Fibroblast of skin of abdomen (primary cell): ENCODE results near the gene ALDH3A2. TPM values are rescaled to one million over a fixed set of nuclear protein-coding genes. Genes with fewer than 3 reads are reported as not detected.

Experiments used
- DNase-seq: peaks from one replicate; pipeline ENCODE4 v3.0.0-alpha.2; 2013
- polyA plus RNA-seq, 2 experiments: library from polyadenylated mRNA; unstranded; fragments of 120-200 nt; gene quantifications; one replicate each; pipeline ENCODE4 v1.2.1, GENCODE V29; 2013; ENCODE audit not compliant: insufficient read length in 2 of 2

Gene ALDH3A2
- polyA plus RNA-seq (2013, experiment 1 of 2; ENCODE audit: insufficient read length), result 17.3 TPM
- 18.4 TPM for polyA plus RNA-seq (2013, experiment 2 of 2; ENCODE audit: insufficient read length)

- peak; percentile 92 for DNase-seq
Measured at GRCh38 chr17:19648475-19649273, at the start of gene ALDH3A2. Gene ALDH3A2 (plus strand): TSS chr17:19648751. CDS start chr17:19648972, 221 bp downstream.

- DNase-seq, result no peak
Measured at GRCh38 chr17:19610311-19610710, 38.2 kb upstream of the ALDH3A2 start.

- DNase-seq, result no peak
Measured at GRCh38 chr17:19610879-19611278, 37.7 kb upstream of the ALDH3A2 start.

GRCh38 chr17:19613979-19614378 lies 34.6 kb upstream of the ALDH3A2 start:
- no peak for DNase-seq

GRCh38 chr17:19614900-19615299 lies 33.7 kb upstream of the ALDH3A2 start:
- DNase-seq, result no peak

GRCh38 chr17:19618015-19618414 lies 30.5 kb upstream of the ALDH3A2 start:
- DNase-seq, result no peak

- DNase-seq, result no peak
Measured at GRCh38 chr17:19619705-19620325, 28.7 kb upstream of the ALDH3A2 start.

- DNase-seq, result no peak
Measured at GRCh38 chr17:19621697-19622096, 26.9 kb upstream of the ALDH3A2 start.

GRCh38 chr17:19626079-19626478 lies 22.5 kb upstream of the ALDH3A2 start:
- DNase-seq, result no peak

GRCh38 chr17:19629449-19629848 lies 19.1 kb upstream of the ALDH3A2 start:
- DNase-seq, result no peak

- DNase-seq, result no peak
Measured at GRCh38 chr17:19630035-19630434, 18.5 kb upstream of the ALDH3A2 start.

GRCh38 chr17:19630661-19631060 lies 17.9 kb upstream of the ALDH3A2 start:
- no peak for DNase-seq

- no peak for DNase-seq
Measured at GRCh38 chr17:19631905-19632304, 16.6 kb upstream of the ALDH3A2 start.

GRCh38 chr17:19641687-19642372 lies 6.7 kb upstream of the ALDH3A2 start:
- no peak for DNase-seq

GRCh38 chr17:19642373-19642893 lies 6.1 kb upstream of the ALDH3A2 start:
- DNase-seq, result no peak

GRCh38 chr17:19644493-19645210 lies 3.9 kb upstream of the ALDH3A2 start:
- no peak for DNase-seq

- no peak for DNase-seq
Measured at GRCh38 chr17:19645734-19646201, 2.8 kb upstream of the ALDH3A2 start.

GRCh38 chr17:19646788-19647696 lies 1.5 kb upstream of the ALDH3A2 start:
- no peak for DNase-seq

GRCh38 chr17:19647697-19648474 lies 665 bp upstream of the ALDH3A2 start:
- DNase-seq, result peak; percentile 64

GRCh38 chr17:19649274-19649541 lies 657 bp downstream of the ALDH3A2 start:
- no peak for DNase-seq

- DNase-seq, result peak; percentile 8
Measured at GRCh38 chr17:19650826-19651225, 2.3 kb downstream of the ALDH3A2 start.
